T-helper 2 cell (primary cell): ENCODE measurements around the gene ATP10B.

Experiments used
- DNase-seq, 5 experiments: peaks; one replicate each; pipeline versions ENCODE4 v3.0.0 to v3.0.0-alpha.2; 2012 to 2022

The ATP10B gene

DNA sequence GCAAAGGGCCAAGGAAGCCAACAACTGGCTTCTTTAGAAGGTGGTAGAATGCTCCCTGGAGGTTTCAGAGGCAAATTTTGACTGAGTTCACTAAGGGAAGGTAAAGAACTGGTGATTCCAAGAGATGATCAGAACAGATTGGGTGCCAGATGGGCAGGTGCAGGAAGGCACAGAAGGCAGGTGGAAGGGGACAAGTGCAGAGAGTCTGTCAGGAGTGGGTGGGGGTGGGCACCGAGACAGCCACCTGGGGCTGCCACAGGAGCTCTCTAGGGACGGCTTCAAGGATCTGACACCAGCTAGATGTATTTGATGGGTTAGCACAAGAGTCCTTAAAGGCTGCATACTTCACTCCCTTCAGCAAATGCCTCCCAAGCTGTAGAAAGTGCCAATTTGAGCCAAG lies 223.0 kb downstream of the ATP10B start:
- no peak for DNase-seq

GRCh38 chr5:160628619-160628968 lies 223.4 kb downstream of the ATP10B start:
- DNase-seq = no peak

DNA sequence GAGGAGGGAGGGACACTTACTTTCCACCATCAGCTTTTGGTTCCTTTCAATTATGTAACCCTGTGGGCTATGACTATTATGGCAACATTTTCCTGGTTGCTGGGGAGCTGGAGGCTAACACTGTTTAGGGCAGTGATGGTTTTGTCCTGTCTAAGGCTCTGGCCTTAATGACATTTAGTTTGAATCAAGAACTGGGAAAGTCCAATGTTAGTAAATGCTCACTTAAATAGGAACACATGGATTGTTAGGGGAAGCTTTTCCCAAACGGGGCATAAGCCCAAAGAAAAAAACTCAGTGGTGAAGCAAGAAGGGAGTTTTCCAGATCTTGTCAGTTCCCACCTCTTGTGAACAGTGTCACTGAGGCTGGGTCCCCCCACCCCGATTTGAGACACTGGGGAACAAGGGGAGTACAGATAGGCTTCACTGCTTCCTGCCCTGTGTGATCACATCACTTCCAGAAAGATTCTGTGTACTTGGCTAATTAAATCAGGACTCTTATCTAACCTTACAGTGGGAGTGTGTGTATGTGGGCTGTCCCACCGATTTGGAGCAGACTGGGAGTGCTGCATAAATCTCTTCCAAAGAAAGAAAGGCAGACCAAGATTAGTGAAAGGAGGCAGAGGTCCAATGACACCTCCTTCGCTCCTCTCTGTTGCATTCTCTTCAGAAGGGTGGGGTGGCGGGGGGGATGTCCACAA lies 223.9 kb downstream of the ATP10B start:
- DNase-seq = no peak

GRCh38 chr5:160626322-160626721 lies 225.7 kb downstream of the ATP10B start:
- DNase-seq = no peak

- no peak for DNase-seq
Observed at GRCh38 chr5:160621526-160621925, 230.5 kb downstream of the ATP10B start.

- no peak for DNase-seq
Observed at GRCh38 chr5:160620401-160620800, 231.6 kb downstream of the ATP10B start.

DNA sequence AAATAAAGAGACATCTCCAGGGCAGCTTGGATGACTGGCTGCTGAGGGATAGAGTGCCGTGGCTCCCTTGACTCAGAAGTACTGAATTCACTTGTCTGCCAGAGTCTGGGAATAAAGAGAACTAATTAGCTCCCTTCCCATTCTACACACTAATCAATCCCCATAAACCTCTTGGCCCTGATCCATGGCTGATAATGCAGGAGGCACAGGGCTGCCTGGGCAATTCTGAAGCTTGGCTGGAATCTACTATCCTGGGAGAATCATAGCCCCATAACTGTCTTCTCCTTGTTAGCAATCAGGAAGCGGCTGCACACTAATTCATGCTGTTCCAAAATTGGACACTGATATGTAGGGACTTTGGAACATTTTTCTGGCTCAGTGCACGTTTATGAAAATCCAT lies 232.6 kb downstream of the ATP10B start:
- DNase-seq = no peak

- no peak for DNase-seq
Observed at GRCh38 chr5:160618286-160618685, 233.7 kb downstream of the ATP10B start.

- DNase-seq = peak in 1 of 5 experiments; percentile 45
Observed at GRCh38 chr5:160616712-160617497, 235.1 kb downstream of the ATP10B start.

DNA sequence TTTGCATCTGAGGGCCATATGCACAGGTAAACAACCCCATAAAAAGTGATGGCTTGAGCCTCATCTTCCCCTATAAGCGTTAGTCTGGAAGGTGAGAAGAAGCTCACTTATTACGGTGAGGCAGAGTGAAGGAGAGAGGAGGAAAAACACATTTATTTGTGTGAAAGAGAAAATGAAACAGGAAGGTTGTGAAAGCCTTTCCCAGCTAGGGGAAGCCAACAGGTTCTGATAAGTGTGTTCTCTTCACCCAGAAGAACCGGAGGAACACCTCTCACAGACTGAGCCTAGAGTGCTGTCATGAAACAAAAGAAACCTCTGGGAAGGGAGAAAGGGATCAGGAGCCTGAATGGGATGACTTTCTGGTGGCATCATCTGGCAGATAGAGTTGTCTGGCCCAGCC lies 237.9 kb downstream of the ATP10B start:
- no peak for DNase-seq

DNA sequence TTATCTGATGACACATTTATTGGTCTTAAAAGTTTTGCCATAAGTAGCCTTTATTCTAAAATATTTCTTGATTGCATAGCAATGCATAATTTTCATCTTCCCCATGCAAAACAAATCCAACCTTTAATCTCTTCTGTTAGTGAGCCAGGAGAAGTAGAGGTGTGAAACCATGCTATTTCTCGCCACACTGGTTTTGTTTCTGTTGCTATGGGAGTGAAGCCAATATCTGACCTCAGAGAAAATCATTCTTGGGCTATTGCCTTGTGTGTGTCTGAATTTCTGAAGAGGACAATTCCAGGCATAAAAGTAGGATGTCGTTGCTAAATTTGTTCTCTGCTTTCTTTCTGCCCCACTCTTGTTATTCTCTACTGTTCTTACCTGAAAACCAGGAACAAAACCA lies 246.7 kb downstream of the ATP10B start:
- no peak for DNase-seq

DNA sequence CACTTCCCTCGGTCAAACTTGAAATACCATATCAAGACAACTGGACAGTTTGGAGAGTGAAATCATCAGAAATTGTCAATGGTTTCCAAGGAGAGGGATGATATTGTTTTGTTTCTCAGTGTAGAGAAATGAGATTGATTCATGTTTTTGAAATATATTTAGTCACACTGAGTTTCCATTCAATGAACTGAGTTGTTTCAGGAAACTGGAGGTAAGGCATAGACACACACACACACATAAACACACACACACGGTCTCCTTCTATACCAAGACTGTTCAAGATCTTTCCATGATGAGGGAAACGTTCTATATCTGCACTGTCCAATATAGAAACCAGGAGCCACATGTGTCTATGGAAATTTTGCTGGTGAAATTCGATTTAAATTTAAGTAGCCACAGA lies 247.5 kb downstream of the ATP10B start:
- DNase-seq = no peak

- DNase-seq = no peak
Observed at GRCh38 chr5:160602744-160603143, 249.3 kb downstream of the ATP10B start.

GRCh38 chr5:160601046-160601445 lies 251.0 kb downstream of the ATP10B start:
- DNase-seq = no peak

DNA sequence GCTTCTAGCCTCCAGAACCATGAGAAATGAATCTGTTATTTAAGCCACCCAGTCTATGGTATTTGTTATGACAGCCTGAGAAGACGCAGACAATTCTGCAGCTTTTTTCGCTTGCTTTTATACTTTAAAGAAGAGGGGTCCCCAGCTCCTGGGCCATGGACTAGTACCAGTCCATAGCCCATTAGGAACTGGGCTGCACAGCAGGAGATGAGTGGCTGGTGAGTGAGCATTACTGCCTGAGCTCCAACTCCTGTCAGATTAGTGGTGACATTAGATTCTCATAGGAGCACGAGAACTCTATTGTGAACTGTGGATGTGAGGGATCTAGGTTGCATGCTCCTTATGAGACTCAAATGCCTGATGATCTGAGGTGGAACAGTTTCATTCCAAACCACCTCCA lies 278.7 kb downstream of the ATP10B start:
- DNase-seq = no peak

- DNase-seq = no peak
Observed at GRCh38 chr5:160567031-160567705, 284.8 kb downstream of the ATP10B start.

DNA sequence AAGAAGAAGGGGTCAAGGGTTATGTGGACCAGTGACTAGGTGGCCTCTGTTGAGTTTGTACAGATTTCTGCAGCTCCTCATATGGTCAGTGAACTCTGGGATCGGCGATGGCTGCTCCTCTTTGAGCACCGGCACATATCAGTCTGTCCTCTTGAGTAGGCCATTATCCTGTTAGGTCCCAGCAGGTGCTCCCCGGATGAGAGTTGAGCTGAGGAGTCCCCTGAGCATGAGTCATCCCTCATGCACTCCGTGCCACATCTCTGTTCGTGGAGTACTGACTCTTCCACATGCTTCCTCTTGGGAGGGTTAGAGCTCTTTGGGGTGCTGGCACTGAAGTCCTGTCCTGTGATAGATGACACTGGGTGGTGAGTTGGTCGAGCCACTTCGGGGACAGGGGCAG lies 286.6 kb downstream of the ATP10B start:
- no peak for DNase-seq

DNA sequence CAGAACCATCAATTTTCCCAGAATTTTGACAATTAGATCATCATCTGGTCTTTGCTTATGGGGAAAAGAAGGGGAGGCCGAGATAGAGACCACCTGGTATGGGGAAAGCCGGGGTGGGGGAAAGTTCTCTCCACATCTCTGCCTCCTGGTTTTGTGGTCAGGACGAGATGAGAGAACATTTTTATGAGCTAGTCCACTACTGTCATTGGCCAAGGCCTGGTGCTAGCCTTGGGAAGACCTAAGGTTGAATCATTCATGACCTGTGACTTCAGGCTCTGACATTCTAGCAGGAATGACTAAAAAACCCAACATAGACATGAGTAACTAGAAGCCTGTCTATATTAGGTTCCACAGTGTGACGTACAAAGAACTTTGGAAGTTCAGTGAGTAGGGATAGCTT lies 295.2 kb downstream of the ATP10B start:
- DNase-seq = no peak

DNA sequence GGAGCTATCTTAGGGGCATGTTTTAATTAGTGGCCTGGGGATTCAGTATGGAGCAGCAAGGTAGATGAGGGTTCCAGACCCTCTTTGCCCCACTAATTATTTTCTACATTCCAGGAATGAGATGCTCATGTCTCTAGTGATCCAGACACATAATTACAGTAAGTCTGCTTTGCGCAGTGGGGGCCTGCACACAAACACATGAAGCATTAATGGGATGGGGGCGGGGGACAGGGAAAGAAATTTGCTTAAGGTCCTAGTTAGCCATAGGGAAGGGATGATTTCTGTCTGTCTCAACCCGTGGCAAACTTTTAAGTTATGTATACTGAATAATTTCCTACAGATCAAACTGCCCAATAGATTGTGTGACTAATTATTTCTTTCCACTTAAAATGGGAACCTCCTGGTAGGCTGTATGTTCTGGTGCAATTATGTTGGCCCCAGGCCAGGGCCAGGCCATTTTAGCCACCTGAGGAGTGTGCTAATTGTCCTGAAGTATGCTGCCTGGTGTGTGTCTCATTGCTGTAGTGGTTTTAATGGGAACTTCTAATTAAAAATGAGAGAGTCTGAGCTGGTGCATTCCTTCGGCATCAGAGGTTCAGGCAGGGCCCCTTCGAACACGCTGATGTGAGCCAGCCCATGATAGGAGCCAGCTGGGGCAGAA lies 295.9 kb downstream of the ATP10B start:
- no peak for DNase-seq

DNA sequence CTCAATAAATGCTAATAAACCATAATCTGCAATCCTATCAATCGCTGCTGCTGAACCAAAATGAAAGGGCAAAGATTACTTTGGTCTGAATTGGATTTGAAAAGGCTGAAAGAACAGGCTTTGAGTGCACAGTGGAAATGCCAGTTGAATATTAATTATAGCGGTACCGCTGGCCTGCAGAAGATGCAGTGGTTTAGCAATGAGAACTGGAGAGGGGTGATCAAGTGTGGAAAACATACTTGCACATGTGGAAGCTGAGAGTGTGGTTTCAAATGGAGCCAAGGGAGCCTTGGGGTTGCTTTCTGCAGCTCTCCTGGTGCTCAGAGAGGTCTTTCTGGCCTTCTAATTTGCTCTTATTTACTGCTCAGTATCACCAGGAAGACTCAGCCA lies 296.4 kb downstream of the ATP10B start:
- no peak for DNase-seq

DNA sequence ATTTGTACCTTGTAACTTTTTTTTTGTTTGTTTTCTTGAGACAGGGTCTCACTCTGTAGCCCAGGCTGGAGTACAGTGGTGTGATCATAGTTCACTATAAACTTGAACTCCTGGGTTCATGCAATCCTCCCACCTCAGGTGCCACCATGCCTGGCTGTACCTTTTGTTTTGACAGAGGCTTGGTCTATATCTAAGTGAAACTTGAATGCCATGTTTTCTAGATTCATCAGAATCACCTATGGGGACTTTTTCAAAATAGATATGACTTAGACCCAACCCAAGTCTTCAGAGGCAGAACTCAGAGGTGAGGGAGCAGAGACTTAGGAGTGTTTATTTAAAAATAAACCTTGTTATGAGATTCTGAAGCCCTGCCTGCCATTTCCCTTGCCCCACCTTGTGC lies 301.9 kb downstream of the ATP10B start:
- no peak for DNase-seq

- DNase-seq = no peak
Observed at GRCh38 chr5:160548949-160549645, 302.9 kb downstream of the ATP10B start.

DNA sequence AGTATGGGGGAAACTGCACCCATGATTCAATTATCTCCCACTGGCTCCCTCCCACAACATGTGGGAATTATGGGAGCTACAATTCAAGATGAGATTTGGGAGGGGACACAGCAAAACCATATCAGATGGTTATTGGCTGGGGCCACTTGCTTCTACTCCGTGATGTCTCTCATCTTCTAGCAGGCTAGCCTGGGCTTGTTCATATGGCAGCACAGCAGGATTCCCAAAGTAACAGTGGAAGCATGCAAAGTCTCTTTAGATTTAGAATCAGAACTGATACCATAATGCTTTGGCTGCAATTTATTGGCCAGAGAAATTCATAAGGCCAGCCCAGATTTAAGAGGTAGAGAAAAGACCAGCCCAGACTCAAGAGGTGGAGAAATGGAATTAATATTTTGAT lies 304.1 kb downstream of the ATP10B start:
- no peak for DNase-seq
